NCI-H748 (cell line): ENCODE results near the gene PACRG.

Experiments
- DNase-seq: peaks from one replicate; lab custom pipeline; 2025; ENCODE audit not compliant: unreplicated experiment; lab: John Stamatoyannopoulos, UW

Gene PACRG

DNA sequence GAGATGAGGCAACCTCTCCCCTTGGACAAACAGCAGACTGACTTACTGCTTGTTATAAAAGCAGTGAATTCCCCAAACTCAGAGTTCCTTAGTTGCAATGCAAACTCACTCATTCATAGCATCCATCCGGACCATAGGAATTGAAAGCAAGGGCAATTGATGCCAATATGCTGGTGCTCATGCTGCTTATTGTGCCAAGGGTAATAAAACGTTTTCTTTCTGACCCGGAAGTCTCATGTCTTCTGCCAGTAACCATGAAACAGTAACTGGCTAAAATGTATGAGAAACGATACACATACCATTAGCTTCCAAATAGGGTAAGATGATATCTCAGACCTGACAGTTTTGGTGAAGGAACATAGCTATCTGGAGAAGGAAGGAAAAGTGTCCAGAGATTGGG lies 18.3 kb upstream of the PACRG start:
- no peak for DNase-seq

DNA sequence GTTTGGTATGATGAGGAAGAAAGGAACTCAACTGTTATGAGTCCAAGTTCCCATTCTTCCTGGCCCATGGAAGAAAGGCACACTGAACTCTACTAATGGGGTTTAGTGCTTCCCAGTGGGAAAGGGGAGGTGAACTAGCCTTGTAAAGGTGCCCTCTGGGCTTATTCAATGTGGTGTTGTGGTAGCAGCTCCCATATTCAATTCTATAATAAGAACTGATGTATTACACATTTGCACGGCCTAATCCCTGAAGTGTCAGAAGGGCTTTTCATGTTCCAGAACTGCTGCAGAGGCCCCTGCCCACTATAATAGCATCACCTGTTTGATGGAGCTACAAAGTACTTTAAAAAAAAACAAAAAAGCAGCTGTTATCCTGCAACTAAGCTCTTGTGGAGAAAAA lies 17.4 kb upstream of the PACRG start:
- no peak for DNase-seq

DNA sequence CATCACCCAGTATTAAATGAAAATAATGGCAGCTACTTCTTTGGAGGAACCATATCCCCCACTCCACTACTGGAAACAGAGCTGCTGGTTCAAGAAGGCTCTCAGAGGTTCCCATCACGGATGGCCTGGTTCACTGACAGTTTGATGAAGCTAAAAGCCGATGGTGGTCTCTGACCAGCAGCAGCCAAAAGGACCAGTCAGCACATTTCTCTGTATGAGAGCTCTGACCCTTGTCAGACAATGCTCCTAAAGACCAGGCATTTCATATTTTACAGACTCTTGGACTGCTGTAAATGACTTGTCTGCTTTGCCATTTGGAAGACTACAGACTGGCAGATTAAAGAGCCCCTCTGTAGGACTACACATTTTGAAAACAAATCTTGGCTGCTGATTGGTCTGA lies 16.8 kb upstream of the PACRG start:
- no peak for DNase-seq

DNA sequence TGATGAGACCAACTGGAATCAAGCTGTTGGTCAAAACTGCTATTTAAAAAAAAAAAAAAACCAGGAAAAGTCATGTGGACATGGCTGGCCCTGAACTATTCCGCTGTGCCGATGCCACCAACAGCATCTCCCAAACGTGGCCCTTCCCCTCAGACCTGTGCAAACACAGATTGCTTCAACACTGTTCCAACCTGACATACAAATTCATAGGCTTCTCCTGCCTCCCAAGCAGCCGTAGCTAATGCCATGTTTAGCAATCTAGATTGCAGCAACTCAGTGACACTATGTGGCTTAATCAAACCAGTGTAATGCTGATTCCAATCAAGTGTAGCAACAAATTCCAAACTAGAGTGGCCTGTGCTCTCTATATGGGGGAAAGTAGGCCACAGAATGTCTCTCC lies 16.4 kb upstream of the PACRG start:
- no peak for DNase-seq

DNA sequence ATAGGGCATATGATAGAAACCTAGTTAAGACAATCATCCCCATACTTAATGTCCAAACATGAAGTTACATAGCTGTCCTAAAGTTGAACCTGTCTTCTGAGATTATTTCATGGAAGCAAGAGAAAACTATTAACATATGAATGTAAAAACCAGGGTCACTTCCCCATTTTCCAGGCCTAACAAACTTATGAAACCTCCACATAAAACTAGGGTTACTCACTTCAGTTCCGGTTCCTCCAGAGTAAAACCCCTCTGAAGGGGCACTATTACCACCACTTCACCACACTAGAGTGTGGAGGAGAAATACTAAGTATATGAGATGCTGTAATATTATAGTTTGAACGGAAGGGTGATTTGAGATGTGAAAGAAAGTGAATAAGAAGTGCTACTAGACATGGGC lies 15.1 kb upstream of the PACRG start:
- DNase-seq: no peak

DNA sequence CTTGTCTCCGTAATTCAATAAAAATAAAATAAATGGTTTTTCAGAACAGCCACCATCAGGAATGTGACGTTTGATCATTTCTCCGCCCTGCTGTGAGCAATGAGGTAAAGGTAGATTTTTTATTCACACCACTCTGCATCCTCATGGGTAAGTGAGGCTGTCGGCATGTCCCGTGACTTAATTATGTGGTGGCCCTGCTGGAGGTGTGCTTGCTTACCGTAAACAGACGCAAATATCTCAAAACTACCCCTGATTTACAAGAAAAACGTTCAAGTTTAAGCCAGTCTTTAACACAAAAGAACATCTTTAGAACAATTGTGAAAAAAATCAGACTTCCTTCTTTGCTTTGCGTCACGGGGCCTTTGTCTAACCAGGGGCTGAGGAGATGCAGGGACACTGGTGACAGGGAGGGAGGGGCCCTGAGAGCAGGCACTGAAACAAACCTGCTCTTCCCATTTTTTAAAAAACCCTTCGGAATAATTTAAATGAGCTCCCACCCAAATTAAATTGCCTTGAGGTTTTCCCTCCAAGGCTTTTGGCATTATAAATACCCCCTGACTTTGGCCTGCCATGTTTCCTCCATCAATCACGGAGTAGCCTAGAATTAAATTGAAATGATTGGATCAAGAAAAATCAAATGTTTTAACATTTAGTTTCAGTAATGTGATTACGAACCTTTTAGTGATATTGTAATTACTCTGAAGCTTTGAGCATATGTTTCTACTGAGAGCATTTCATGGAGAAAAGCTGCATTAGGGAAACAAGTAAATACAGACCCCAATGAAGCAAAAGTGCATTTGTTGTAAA lies 13.6 kb upstream of the PACRG start:
- no peak for DNase-seq

DNA sequence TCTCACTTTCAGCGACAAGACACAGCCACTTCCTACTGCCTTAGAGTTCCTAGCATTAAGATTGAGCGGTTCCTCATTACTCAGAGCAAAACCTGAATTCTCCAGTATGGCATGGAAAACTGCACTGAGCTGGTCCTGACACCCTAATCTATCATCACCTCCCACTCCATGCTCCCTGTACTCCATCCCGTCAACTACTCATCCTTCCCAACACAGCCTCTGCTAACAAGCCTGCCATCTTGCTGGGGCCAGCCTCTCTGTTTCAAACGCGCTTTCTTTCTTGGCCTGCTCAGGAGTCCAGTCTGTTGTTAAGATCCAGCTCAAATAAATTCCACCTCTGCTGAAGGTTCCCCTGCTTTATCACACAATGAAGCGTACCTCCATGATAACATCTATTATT lies 12.2 kb upstream of the PACRG start:
- DNase-seq: no peak

DNA sequence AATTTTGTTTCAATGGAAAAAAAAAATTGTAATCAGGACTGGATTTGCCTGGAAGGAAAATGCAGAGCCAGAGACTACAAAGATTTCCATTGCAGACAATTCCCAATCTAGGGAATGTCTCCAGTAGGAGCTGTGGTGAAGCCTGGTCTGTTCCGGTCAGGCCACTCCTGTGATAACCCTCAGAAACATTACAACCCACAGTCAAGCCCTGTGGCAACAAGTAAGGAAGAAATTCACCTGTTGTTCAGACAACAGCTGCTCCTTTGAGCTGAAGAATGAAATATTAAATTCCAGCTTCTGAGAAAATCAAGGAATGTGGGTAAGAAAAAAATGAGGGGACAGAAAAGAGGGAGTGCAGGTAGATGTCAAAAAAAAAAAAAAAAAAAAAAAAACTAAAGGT lies 8.2 kb upstream of the PACRG start:
- no peak for DNase-seq

DNA sequence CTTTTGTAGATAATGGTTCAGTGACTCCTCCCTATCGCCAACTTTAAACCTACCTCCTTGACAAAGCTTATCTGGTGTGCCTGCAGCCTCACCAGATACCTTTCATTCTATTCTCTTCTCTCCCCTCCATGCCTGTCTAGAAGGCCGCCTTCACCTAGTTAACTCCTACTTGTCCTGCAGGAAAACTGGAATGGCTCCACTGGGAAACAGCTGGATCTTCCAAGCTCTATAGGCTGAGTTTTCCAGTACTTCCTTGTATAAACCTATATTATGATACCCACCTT lies 6.4 kb upstream of the PACRG start:
- no peak for DNase-seq

DNA sequence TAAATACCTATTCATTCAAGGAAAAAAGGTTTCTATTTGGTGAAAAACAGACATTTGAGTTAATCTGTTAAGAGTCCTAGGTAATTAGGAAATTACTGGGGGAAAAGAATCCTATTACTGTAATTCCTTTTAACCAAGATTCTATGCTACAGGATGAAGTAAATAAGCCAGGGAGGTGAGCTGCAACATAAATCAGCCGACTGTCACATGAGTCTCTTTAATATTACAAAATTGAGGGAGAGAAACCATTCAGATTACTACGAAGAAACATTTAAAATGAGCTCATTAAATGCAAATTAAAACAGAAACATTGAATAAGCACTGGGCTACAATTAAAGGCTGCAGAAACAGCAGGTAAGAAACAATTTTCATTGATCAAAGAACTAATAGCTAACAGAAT lies 5.5 kb upstream of the PACRG start:
- no peak for DNase-seq

DNA sequence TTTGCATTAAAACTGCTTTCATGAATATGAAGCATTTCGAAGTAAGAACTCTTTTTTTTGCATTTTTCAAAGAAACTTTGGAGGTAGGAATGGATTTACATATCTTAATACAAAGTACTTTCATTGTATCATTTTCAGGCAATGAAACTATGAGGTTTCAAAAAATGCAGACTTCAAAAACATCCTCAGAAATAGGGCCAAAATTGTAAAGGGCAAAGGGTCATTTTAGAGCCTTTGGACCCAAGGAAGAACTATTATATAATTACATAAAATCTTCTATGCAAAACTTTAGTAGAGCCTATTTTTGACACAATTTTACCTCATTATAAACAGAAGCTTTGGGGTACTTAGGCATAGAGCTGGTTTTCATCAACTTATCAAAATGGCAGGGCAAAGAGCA lies 5.1 kb upstream of the PACRG start:
- no peak for DNase-seq

DNA sequence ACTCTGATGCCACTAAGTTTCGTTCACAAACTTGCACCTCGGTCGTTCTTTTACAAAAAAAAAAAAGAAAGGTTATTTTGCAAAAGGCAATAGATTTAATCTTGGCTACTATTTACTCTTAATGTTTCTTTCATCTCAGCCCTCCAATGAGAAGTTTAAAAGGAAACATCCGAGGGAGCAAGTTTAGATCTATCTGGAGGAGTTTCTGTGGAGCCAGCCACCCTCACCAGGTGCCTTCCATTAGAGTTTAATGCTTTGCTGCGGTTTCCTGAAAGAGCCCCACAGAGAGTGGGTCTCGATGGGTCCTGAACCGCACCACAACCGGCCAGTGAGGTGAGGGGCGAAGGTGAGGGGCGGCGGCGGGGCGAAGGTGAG lies 840 bp upstream of the PACRG start:
- DNase-seq: peak; percentile 54

DNA sequence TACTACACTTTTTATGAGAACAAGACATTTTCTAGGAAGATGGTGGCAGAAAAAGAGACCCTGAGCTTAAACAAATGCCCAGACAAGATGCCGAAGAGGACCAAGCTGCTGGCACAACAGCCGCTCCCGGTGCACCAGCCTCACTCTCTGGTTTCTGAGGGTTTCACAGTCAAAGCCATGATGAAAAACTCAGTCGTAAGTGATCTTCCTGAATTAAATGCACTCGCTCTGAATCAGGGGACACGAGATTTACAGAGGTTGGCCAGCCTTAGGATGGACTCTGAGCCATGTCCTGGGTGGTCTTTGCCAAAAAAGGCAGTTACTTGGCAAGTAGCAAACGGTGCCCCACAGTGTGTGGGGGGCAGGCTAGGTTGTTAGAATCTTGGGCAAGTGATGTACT lies 423 bp downstream of the PACRG start:
- no peak for DNase-seq

DNA sequence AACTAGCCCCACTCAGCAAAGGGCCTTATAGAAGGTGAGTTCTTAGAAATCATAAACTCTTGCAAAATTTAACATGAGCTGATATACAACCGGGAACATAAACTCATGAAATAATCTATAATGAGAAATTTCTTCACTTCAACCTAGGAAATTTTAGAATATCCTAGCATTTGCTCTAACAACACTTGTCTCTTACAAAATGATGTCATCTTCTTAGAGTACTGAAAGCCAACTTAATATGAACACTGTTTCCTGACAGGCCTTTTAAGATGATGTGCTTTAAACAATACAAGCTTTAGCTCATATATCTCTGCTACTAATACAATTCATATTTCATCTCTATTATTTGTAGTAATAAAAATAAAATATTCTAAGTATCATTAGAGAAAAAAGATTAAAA lies 932 bp downstream of the PACRG start:
- DNase-seq: no peak

DNA sequence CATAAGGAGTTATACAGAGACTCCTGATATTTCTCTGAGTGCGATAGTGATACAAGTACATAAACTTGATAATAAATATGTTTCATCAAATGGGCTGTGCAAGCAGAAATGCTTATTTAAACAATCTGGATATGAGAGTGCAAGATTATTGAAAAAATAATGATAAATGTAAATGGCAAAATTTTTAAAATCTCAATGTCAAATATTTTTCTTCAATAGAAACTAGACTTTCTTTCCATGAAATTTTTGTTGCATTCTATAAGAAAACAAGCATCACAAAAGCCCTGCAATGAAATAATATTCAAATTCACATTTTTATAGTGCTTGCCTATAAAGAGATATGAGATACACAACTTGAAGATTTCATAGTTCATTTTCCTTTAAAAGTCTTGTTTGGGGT lies 2.7 kb downstream of the PACRG start:
- no peak for DNase-seq

DNA sequence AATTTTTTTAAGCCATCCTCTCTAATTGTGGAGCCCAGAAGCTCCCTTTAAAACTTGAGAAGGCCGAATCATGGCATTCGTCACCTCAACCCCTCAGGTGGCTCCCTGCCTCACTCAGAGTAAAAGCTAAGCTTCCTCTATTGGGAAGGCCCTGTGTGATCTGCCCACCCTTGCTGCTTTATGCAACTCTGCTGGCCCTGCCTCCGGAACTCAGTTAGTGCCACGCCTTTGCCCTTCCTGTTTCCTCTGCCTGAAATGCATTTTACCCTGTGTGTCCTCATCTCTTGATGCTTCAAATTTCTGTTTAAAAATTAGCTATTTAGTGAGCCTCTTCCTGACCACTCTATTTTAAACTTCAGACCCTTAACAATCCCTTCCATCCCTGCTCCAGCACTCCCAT lies 5.7 kb downstream of the PACRG start:
- DNase-seq: peak; percentile 17

DNA sequence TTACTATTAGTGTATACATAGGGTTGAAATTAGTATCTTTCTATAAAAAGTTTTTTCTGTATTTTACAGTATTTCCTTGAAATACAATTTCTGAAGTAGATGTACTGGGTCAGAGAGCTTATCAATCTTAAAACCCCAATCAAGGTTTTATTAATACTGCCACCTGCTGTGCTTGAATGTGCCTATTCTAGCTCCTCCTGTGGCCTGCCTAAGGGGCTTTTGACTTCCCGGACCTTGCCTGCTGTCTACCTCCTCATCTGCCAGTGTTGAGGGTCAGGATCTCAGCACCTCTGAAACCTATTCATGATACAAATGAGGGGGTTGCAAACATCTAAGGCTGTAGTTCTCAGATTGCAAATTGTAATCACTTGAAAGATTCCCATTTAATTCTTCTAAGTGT lies 9.2 kb downstream of the PACRG start:
- DNase-seq: no peak

DNA sequence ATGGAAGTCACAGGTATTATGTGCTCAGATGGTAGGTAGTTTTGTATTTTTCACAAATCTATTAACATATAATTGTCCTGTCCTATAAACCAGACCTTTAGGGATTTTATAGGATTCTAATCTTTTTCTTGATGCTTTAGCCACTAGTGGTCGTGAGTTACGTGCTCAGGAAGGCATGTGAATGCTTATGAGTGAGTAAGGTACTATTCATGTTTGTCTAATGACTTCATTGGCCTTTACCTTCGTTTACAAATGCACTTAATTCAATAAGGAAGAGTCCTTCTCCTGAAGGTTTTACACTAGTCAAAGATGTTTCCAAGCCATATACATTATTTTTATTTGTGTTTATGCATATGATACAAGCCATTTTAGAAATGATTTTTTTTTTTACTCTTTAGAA lies 23.0 kb downstream of the PACRG start:
- DNase-seq: peak; percentile 17

DNA sequence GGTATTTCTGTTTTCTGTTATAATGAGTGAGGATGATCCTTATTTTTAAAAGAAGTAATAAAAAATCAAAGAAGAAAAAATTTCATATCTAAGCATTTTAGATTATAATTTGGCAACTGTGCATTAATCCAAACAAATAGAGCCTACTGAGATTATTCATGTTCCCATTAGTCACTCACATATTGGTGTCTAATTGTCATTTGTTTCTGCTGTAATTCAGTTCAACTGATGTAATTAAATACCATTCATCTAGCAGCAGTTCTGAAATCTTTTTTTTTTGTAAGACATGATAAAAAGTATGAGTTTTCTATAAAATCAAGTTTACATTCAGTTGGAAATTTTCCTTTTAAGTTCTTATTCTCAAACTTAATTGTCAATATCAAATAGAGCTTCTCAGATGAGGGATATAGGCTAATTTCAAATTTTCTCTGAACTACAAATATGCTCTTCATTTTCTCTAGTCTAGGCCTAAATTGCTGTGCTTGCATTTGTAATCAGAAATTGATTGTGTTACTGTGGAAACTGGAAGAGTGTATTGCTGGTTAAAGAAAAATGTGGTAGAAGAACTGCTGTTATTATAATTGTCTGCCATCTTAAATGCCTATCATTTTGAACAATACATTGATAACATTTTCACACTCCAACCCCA lies 23.6 kb downstream of the PACRG start:
- DNase-seq: no peak

DNA sequence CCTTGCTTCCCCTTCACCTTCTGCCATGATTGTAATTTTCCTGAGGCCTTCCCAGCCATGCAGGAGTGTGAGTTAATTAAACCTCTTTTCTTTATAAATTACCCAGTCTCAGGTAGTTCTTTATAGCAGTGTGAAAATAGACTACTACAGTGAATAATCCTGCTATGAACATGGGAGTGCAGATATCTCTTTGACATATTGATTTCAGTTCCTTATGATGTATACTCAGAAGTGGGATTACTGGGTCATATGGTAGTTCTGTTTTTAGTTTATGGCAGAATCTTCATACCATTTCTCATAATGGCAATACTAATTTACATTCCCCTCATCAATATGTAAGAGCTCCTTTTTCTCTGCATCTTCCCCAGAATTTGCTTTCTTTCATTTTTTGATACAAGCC lies 26.0 kb downstream of the PACRG start:
- no peak for DNase-seq

DNA sequence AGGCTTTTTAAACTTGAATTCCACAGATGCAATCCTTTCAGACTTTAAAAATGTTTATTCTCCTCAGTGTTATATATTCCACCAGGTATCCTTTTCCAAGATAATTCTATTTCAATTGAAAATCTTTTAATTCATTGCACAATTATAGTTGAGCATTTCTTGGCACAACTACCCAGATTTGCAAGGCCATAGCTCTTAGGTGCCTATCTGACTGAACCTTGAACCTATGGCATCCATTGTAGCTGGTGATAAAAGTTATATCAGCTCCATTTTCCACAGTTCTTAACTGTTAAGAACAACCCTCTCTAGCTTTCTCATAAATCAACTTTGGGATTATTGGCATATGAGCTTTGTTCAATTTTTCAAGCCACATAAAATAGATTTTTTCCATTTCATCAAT lies 42.4 kb downstream of the PACRG start:
- no peak for DNase-seq

DNA sequence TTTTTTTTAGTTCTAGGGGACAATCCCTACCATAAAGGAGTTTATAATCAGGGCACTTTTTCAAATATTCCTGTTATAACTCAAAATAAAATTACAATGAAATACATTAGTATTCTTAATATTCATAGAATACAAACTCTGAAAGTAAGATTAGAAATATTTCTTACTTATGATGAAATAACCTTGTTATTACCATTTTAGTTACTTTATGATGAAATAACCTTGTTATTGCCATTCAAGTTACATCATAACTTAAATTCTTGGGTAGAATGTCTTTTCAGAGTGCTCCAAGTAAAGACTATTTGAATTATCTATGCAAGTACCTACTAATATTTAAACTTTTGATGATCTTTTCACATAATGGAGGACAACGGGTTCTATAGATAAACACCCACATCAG lies 43.2 kb downstream of the PACRG start:
- no peak for DNase-seq

DNA sequence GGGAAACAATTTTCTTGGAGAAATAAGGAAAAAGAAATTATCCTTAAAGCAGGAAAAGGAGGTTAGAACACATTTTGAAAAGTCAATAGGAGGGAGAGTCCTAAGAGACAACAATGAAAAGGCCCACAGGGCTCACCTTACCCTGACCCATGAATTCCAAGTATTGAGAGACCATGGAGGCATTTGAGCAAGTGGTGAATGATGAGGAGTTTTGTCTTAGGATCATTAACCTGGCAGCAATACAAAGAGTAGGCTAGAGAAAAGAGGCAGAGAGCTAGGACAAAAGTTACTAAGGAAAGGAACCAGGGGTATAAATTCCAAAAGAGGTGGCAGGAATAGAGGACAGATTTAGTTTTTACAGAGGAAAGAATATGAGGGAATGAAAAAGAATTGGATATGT lies 44.7 kb downstream of the PACRG start:
- DNase-seq: no peak
